NCI-H526 (cell line): ENCODE data around the gene INTS3.
A peak's percentile ranks its signal among the peaks of the same experiment; 100 is the strongest.
"Not testable (repeated sequence)": the region's sequence is repeated elsewhere in the genome, so short reads cannot be mapped to it uniquely, and the experiment has no call there.

Experiments used
- DNase-seq, 2 experiments: peaks; one replicate each; lab custom pipeline; 2025; lab: John Stamatoyannopoulos, UW

INTS3 gene

GRCh38 chr1:153760440-153760839 is 32.6 kb downstream of the INTS3 start:
- DNase-seq, result no peak

GRCh38 chr1:153763365-153764225 is 35.7 kb downstream of the INTS3 start:
- no peak for DNase-seq

- DNase-seq, result no peak
Observed at GRCh38 chr1:153764310-153764709, 36.5 kb downstream of the INTS3 start.

- DNase-seq, result not testable (repeated sequence)
Observed at GRCh38 chr1:153766663-153767062, 38.8 kb downstream of the INTS3 start.

GRCh38 chr1:153767519-153767918 is 39.7 kb downstream of the INTS3 start:
- DNase-seq, result no peak

GRCh38 chr1:153768316-153769181 is 40.7 kb downstream of the INTS3 start:
- no peak for DNase-seq

- DNase-seq, result no peak
Observed at GRCh38 chr1:153769221-153769620, 41.4 kb downstream of the INTS3 start.

- DNase-seq, result peak in 1 of 2 experiments; percentile 67
Observed at GRCh38 chr1:153770797-153771196, 42.9 kb downstream of the INTS3 start.

GRCh38 chr1:153771261-153771660 is 43.4 kb downstream of the INTS3 start:
- DNase-seq, result no peak

GRCh38 chr1:153771841-153772593 is 44.2 kb downstream of the INTS3 start:
- peak in 1 of 2 experiments; percentile 58 for DNase-seq

- DNase-seq, result no peak
Observed at GRCh38 chr1:153773096-153773921, 45.5 kb downstream of the INTS3 start.

GRCh38 chr1:153774026-153774595 is 46.3 kb downstream of the INTS3 start:
- DNase-seq, result no peak

- DNase-seq, result peak; percentile 85 to 94
Observed at GRCh38 chr1:153774780-153775457, 47.1 kb downstream of the INTS3 start, which contains the start of gene SLC27A3. Gene SLC27A3, plus strand, starts transcription at chr1:153775407. Its CDS starts 91 bp downstream, at chr1:153775498.

GRCh38 chr1:153775458-153776327 is 47.8 kb downstream of the INTS3 start:
- DNase-seq, result peak; percentile 92 to 98

- no peak for DNase-seq
Observed at GRCh38 chr1:153776352-153776751, 48.5 kb downstream of the INTS3 start.

- DNase-seq, result no peak
Observed at GRCh38 chr1:153776845-153777370, 49.1 kb downstream of the INTS3 start.

- DNase-seq, result no peak
Observed at GRCh38 chr1:153777648-153778047, 49.8 kb downstream of the INTS3 start.

GRCh38 chr1:153778051-153778823 is 50.4 kb downstream of the INTS3 start:
- DNase-seq, result no peak
